MM.1S (cell line): ENCODE results near the gene PGAP1.
A peak's percentile ranks its signal among the peaks of the same experiment; 100 is the strongest.

Source experiments
- DNase-seq: peaks from one replicate; pipeline ENCODE4 v3.0.0-alpha.2; 2015
- H2AFZ ChIP-seq: fragments of 300-600 bp; sonication (generic); 2 replicates; pipeline ENCODE4 v1.6.0; 2016; ENCODE audit warnings: antibody characterized with exemption, low read length
- H3F3A ChIP-seq: fragments of 300-600 bp; sonication (generic); 2 replicates; pipeline ENCODE4 v1.6.1; 2016; ENCODE audit warnings: mild to moderate bottlenecking, antibody characterized with exemption, low read length, moderate library complexity, mixed read lengths; ENCODE audit not compliant: insufficient read depth
- H3K27ac ChIP-seq: fragments of 300-600 bp; sonication (generic); 2 replicates; pipeline ENCODE4 v1.5.1; 2016; ENCODE audit warnings: mild to moderate bottlenecking, low read length
- H3K27me3 ChIP-seq: fragments of 300-600 bp; sonication (generic); replicated peaks from 2 replicates; pipeline ENCODE4 v1.6.0; 2016; ENCODE audit warnings: low read length; ENCODE audit not compliant: insufficient read depth
- H3K36me3 ChIP-seq: fragments of 300-600 bp; sonication (generic); replicated peaks from 2 replicates; pipeline ENCODE4 v1.6.1; 2016; ENCODE audit warnings: mild to moderate bottlenecking, low read length, mixed read lengths; ENCODE audit not compliant: insufficient read depth
- H3K4me1 ChIP-seq: fragments of 300-600 bp; sonication (generic); 2 replicates; pipeline ENCODE4 v1.6.1; 2016; ENCODE audit warnings: low read length, mixed read lengths
- H3K4me2 ChIP-seq: fragments of 300-600 bp; sonication (generic); 2 replicates; pipeline ENCODE4 v1.6.0; 2016; ENCODE audit warnings: low read depth, low read length
- H3K4me3 ChIP-seq: fragments of 300-600 bp; sonication (generic); 2 replicates; pipeline ENCODE4 v1.5.1; 2016; ENCODE audit warnings: low read length, mixed read lengths
- H3K79me2 ChIP-seq: fragments of 300-600 bp; sonication (generic); 2 replicates; pipeline ENCODE4 v1.6.1; 2016; ENCODE audit warnings: mixed run types, low read length, mixed read lengths
- H3K9ac ChIP-seq: fragments of 300-600 bp; sonication (generic); 2 replicates; pipeline ENCODE4 v1.6.1; 2016; ENCODE audit warnings: low read length, mixed read lengths
- H3K9me2 ChIP-seq: fragments of 300-600 bp; sonication (generic); replicated peaks from 2 replicates; pipeline ENCODE4 v1.6.1; 2016; ENCODE audit warnings: mild to moderate bottlenecking, low read length, mixed read lengths; ENCODE audit not compliant: insufficient read depth
- H3K9me3 ChIP-seq: fragments of 300-600 bp; sonication (generic); replicated peaks from 2 replicates; pipeline ENCODE4 v1.6.1; 2016; ENCODE audit warnings: mild to moderate bottlenecking, low read length, mixed read lengths; ENCODE audit not compliant: insufficient read depth
- H4K20me1 ChIP-seq: fragments of 300-600 bp; sonication (generic); 2 replicates; pipeline ENCODE4 v1.6.1; 2016; ENCODE audit warnings: mild to moderate bottlenecking, low read length, moderate library complexity, mixed read lengths; ENCODE audit not compliant: insufficient read depth
- CTCF ChIP-seq: fragments of 300-600 bp; sonication (generic); IDR thresholded peaks from 2 replicates; pipeline ENCODE4 v1.5.1; 2016; ENCODE audit warnings: antibody characterized with exemption, low read length, mixed read lengths
- EZH2 ChIP-seq: fragments of 300-600 bp; sonication (generic); optimal IDR thresholded peaks from 2 replicates; pipeline ENCODE3; 2017; ENCODE audit warnings: low read depth, mild to moderate bottlenecking, antibody characterized with exemption, low read length, mixed read lengths
- EZH2phosphoT487 ChIP-seq: fragments of 300-600 bp; sonication (generic); IDR thresholded peaks from 2 replicates; pipeline ENCODE4 v1.6.1; 2018; ENCODE audit warnings: antibody characterized with exemption, low read length

PGAP1 gene

GRCh38 chr2:196925768-196926561 is 542 bp downstream of the PGAP1 start:
- Histone ChIP-seq H3K27ac (no peak overlapping the region; the same call in 1 of the 2 replicates), H3K4me1 (peaks cover 3% of the 10 kb centered on the region; the same call in 1 of the 2 replicates), H3K9me3 (no peaks in the 10 kb centered on the region), H3K4me3 (peak overlapping the region; percentile 77), H3K27me3 (no peaks in the 10 kb centered on the region), H3K79me2 (no peaks in the 10 kb centered on the region), H3K9me2 (no peaks in the 10 kb centered on the region), H3K36me3 (no peaks in the 10 kb centered on the region), H4K20me1 (no peaks in the 10 kb centered on the region), H3F3A (no peaks in the 10 kb centered on the region), H2AFZ (peak overlapping the region; percentile 79), H3K9ac (peak overlapping the region; percentile 71; the same call in 1 of the 2 replicates), H3K4me2 (peak overlapping the region; percentile 92)
- DNase-seq = peak; percentile 24
- TF ChIP-seq CTCF = no peak
- TF ChIP-seq EZH2 = no peak
- TF ChIP-seq EZH2phosphoT487 = no peak

GRCh38 chr2:196925051-196925767 is 1.3 kb downstream of the PGAP1 start:
- Histone ChIP-seq H3F3A (no peaks in the 10 kb centered on the region), H2AFZ (peak overlapping the region; percentile 79), H3K79me2 (no peaks in the 10 kb centered on the region), H3K4me1 (peaks cover 3% of the 10 kb centered on the region; the same call in 1 of the 2 replicates), H3K9ac (peak overlapping the region; percentile 71; the same call in 1 of the 2 replicates), H3K27me3 (no peaks in the 10 kb centered on the region), H3K9me3 (no peaks in the 10 kb centered on the region), H3K4me2 (peak overlapping the region; percentile 92), H4K20me1 (no peaks in the 10 kb centered on the region), H3K36me3 (no peaks in the 10 kb centered on the region), H3K9me2 (no peaks in the 10 kb centered on the region), H3K4me3 (peak overlapping the region; percentile 77), H3K27ac (no peak overlapping the region)
- no peak for TF ChIP-seq EZH2
- no peak for TF ChIP-seq EZH2phosphoT487
- no peak for TF ChIP-seq CTCF
- no peak for DNase-seq

- Histone ChIP-seq H3K4me2 (no peak overlapping the region), H3K4me3 (no peak overlapping the region)
Observed at GRCh38 chr2:196924051-196924450, 2.5 kb downstream of the PGAP1 start.

More at GRCh38 chr2:196924051-196924450, 2.5 kb downstream of the PGAP1 start:
- Histone ChIP-seq H3F3A (no peaks in the 10 kb centered on the region), H3K9ac (no peak overlapping the region), H3K79me2 (no peaks in the 10 kb centered on the region), H3K27me3 (no peaks in the 10 kb centered on the region), H3K9me3 (no peaks in the 10 kb centered on the region), H3K27ac (no peak overlapping the region), H3K9me2 (no peaks in the 10 kb centered on the region), H4K20me1 (no peaks in the 10 kb centered on the region), H3K36me3 (no peaks in the 10 kb centered on the region), H3K4me1 (peaks cover 3% of the 10 kb centered on the region; the same call in 1 of the 2 replicates), H2AFZ (no peak overlapping the region)
- TF ChIP-seq EZH2 = no peak
- TF ChIP-seq EZH2phosphoT487 = no peak
- TF ChIP-seq CTCF = no peak
- DNase-seq = no peak
